HepG2 (cell line): Measurements from ENCODE around the gene MCC. TPM values are rescaled to one million over a fixed set of nuclear protein-coding genes. Genes with fewer than 3 reads are reported as not detected.

Source experiments
- ATAC-seq: fragments of 200-7000 bp; cut with Tn5 transposase; 3 replicates; pipeline ENCODE4 v1.9.1; 2020; ENCODE audit warnings: mild to moderate bottlenecking, moderate library complexity
- BruUV-seq: library from RNA; stranded (reverse); fragments of 400-500 nt; replicated peaks from 2 replicates; lab custom pipeline; 2021; lab: Mats Ljungman, UMichigan
- CTCF ChIA-PET: fragments of 300-600 bp; formaldehyde crosslinking; extraction: SDS; loops from one replicate; lab custom pipeline; 2021; ENCODE audit warnings: low total read pairs, inconsistent platforms, low intra/inter-chr PET ratio; lab: Yijun Ruan, JAX
- POLR2A ChIA-PET: fragments of 350-600 bp; sonication (Branson Sonifier 250); formaldehyde crosslinking; loops from one replicate; lab custom pipeline; 2020; ENCODE audit warnings: antibody characterized with exemption, inconsistent platforms; lab: Yijun Ruan, JAX
- DNase-seq: peaks from one replicate; pipeline ENCODE4 v3.0.0-alpha.2; 2015; ENCODE audit warnings: low spot score
- FAIRE-seq: peaks from 3 replicates; lab custom pipeline; 2011; peaks lifted over from hg19 to GRCh38; lab: Jason Lieb, UNC
- H2AFZ ChIP-seq: one replicate; pipeline ENCODE4 v1.6.1; 2011; ENCODE audit warnings: low read length, inconsistent platforms
- H3K27ac ChIP-seq: fragments of 300-600 bp; 3 replicates; pipeline ENCODE4 v1.8.0; 2011; ENCODE audit warnings: mixed run types, mild to moderate bottlenecking, mixed read lengths, low read length, inconsistent platforms; ENCODE audit not compliant: insufficient read depth; ENCODE audit errors: extremely low read length
- H3K27me3 ChIP-seq, 2 experiments: fragments of 200-600 bp in 1 of 2; 2 replicates in 1 of 2; 3 replicates in 1 of 2; pipeline versions ENCODE4 v1.6.0 to v1.8.0; 2011; ENCODE audit warnings: low read length in 2 of 2, mild to moderate bottlenecking in 2 of 2, moderate library complexity in 2 of 2, inconsistent platforms in 1 of 2; ENCODE audit not compliant: insufficient read depth in 2 of 2, control insufficient read depth in 1 of 2
- H3K36me3 ChIP-seq, 2 experiments: fragments of 200-600 bp in 1 of 2; replicated peaks in 1 of 2; 2 replicates in 1 of 2; 3 replicates in 1 of 2; pipeline versions ENCODE4 v1.5.1 to v1.8.0; 2011; ENCODE audit warnings: low read length in 2 of 2, inconsistent platforms in 1 of 2; ENCODE audit not compliant: insufficient read depth in 2 of 2, control insufficient read depth in 1 of 2
- H3K4me1 ChIP-seq: 2 replicates; pipeline ENCODE4 v1.5.1; 2012; ENCODE audit warnings: low read length, inconsistent platforms; ENCODE audit not compliant: insufficient read depth
- H3K4me2 ChIP-seq: 2 replicates; pipeline ENCODE4 v1.6.0; 2011; ENCODE audit warnings: low read depth, low read length, inconsistent platforms
- H3K4me3 ChIP-seq, 3 experiments: fragments of 200-600 bp in 1 of 3; sonication (generic), shearing (Covaris generic) in 1 of 3; replicated peaks in 1 of 3; 2 replicates each; pipeline ENCODE4 v1.5.1; 2011 to 2016; ENCODE audit warnings: low read length in 3 of 3, inconsistent platforms in 2 of 3, low read depth in 2 of 3, mild to moderate bottlenecking in 2 of 3, control low read depth in 1 of 3, mixed read lengths in 1 of 3; ENCODE audit not compliant: insufficient read depth in 1 of 3
- H3K79me2 ChIP-seq: one replicate; pipeline ENCODE4 v1.6.1; 2011; ENCODE audit warnings: low read length, inconsistent platforms; ENCODE audit not compliant: insufficient read depth
- H3K9ac ChIP-seq: 2 replicates; pipeline ENCODE4 v1.6.0; 2011; ENCODE audit warnings: mild to moderate bottlenecking, low read depth, low read length, inconsistent platforms; ENCODE audit not compliant: insufficient read depth
- H3K9me3 ChIP-seq: 2 replicates; pipeline ENCODE4 v1.5.1; 2012; ENCODE audit warnings: mild to moderate bottlenecking, low read length
- H4K20me1 ChIP-seq: 2 replicates; pipeline ENCODE4 v1.6.0; 2011; ENCODE audit warnings: inconsistent platforms, mild to moderate bottlenecking, low read length, moderate library complexity; ENCODE audit not compliant: insufficient read depth
- MXD1 ChIP-seq: sonication (generic); formaldehyde crosslinking; IDR thresholded peaks from 2 replicates; pipeline ENCODE4 v1.4.0; 2020; ENCODE audit warnings: mild to moderate bottlenecking, missing genetic modification reagents
- PHF8 ChIP-seq: sonication (generic); formaldehyde crosslinking; IDR thresholded peaks from 2 replicates; pipeline ENCODE4 v1.5.0; 2020; ENCODE audit warnings: missing genetic modification reagents
- RAD21 ChIP-seq: fragments of 450-650 bp; formaldehyde crosslinking; IDR thresholded peaks from 2 replicates; pipeline ENCODE4 v1.5.0; 2020; ENCODE audit warnings: mild to moderate bottlenecking
- RAD51 ChIP-seq: fragments of 450-650 bp; IDR thresholded peaks from 2 replicates; pipeline ENCODE4 v1.6.1; 2016; ENCODE audit warnings: borderline replicate concordance
- REL ChIP-seq: sonication (generic); formaldehyde crosslinking; conservative IDR thresholded peaks from 2 replicates; pipeline ENCODE4 v1.8.0; 2022; ENCODE audit warnings: mild to moderate bottlenecking, missing genetic modification reagents, moderate library complexity
- YY1 ChIP-seq: IDR thresholded peaks from 2 replicates; pipeline ENCODE4 v1.6.1; 2011; ENCODE audit warnings: low read length, low read depth, moderate library complexity, mild to moderate bottlenecking; ENCODE audit not compliant: insufficient read depth, insufficient replicate concordance
- ZBTB39 ChIP-seq: sonication (generic); formaldehyde crosslinking; IDR thresholded peaks from 2 replicates; pipeline ENCODE4 v1.5.0; 2020; ENCODE audit warnings: missing genetic modification reagents
- ZIK1 ChIP-seq: sonication (generic); formaldehyde crosslinking; IDR thresholded peaks from 2 replicates; pipeline ENCODE4 v1.5.0; 2020; ENCODE audit warnings: mild to moderate bottlenecking, low read depth, missing genetic modification reagents, borderline replicate concordance
- ZNF567 ChIP-seq: sonication (generic); formaldehyde crosslinking; IDR thresholded peaks from 2 replicates; pipeline ENCODE4 v1.8.1; 2023; ENCODE audit warnings: mild to moderate bottlenecking, missing genetic modification reagents, borderline replicate concordance
- ZNF766 ChIP-seq: sonication (generic); formaldehyde crosslinking; IDR thresholded peaks from 2 replicates; pipeline ENCODE4 v1.5.0; 2020; ENCODE audit warnings: missing genetic modification reagents, borderline replicate concordance
- in situ Hi-C: cut with HindIII; loops from 2 replicates; pipeline ENCODE4 v1.10.0; 2017; ENCODE audit warnings: low pct_unique_long_range_greater_than_20kb; ENCODE audit not compliant: extremely low pct_ligation_motif_present
- intact Hi-C: fragments of 100-400 bp; cut with micrococcal nuclease; formaldehyde crosslinking; loops from one replicate; pipeline ENCODE4 v1.10.0; 2022; ENCODE audit not compliant: unreplicated experiment
- polyA plus RNA-seq, 8 experiments: library from polyadenylated mRNA; depleted of rRNA in 3 of 8; stranded (reverse) in 7 of 8; unstranded in 1 of 8; fragments of >200 nt; fragmentation: Illumina TruSeq in 4 of 8; extraction: Trizol in 4 of 8; gene quantifications; 2 replicates each; pipeline versions ENCODE4 v1.2.1 to v1.2.3, GENCODE V29; 2011 to 2016; ENCODE audit warnings: low read depth in 4 of 8, missing spikeins in 1 of 8, mixed read lengths in 1 of 8; ENCODE audit not compliant: insufficient read depth in 1 of 8
- total RNA-seq, 5 experiments: library from RNA; depleted of rRNA; stranded (reverse); fragments of >200 nt; fragmentation: Illumina TruSeq; extraction: Trizol; gene quantifications; 2 replicates each; pipeline ENCODE4 v1.2.3, GENCODE V29; 2016; ENCODE audit warnings: low read depth in 1 of 5
- TF ChIP-seq, protein P1 (sequence below): sonication (generic); formaldehyde crosslinking; IDR thresholded peaks from 2 replicates; pipeline ENCODE4 v1.4.0; 2020; ENCODE audit warnings: missing genetic modification reagents, mild to moderate bottlenecking, borderline replicate concordance

The MCC gene
- total and polyA plus RNA-seq, 2 of the 13 experiments (the other 11 are each of a cell fraction or from before 2014, with no cell fraction given), result 0.55 to 2.4 TPM

GRCh38 chr5:113359419-113359818 is 128.8 kb downstream of the MCC start:
- no peak overlapping the region for H3K4me3 ChIP-seq
- intact Hi-C loops, result no loop called here
- H3K4me2 ChIP-seq, result no peak overlapping the region
- no peaks in the 10 kb centered on the region for H3K79me2 ChIP-seq
- TF ChIP-seq REL (CRISPR knock-in tag), result no peak
- no peak for TF ChIP-seq RAD21 (CRISPR knock-in tag)
- TF ChIP-seq ZIK1 (CRISPR knock-in tag), result no peak
- TF ChIP-seq ZNF766 (CRISPR knock-in tag), result no peak
- TF ChIP-seq PHF8 (CRISPR knock-in tag), result no peak
- TF ChIP-seq, protein P1, sequence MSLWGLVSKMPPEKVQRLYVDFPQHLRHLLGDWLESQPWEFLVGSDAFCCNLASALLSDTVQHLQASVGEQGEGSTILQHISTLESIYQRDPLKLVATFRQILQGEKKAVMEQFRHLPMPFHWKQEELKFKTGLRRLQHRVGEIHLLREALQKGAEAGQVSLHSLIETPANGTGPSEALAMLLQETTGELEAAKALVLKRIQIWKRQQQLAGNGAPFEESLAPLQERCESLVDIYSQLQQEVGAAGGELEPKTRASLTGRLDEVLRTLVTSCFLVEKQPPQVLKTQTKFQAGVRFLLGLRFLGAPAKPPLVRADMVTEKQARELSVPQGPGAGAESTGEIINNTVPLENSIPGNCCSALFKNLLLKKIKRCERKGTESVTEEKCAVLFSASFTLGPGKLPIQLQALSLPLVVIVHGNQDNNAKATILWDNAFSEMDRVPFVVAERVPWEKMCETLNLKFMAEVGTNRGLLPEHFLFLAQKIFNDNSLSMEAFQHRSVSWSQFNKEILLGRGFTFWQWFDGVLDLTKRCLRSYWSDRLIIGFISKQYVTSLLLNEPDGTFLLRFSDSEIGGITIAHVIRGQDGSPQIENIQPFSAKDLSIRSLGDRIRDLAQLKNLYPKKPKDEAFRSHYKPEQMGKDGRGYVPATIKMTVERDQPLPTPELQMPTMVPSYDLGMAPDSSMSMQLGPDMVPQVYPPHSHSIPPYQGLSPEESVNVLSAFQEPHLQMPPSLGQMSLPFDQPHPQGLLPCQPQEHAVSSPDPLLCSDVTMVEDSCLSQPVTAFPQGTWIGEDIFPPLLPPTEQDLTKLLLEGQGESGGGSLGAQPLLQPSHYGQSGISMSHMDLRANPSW (CRISPR knock-in tag), result no peak
- no peak for TF ChIP-seq ZBTB39 (CRISPR knock-in tag)
- TF ChIP-seq ZNF567 (CRISPR knock-in tag), result no peak
- no peak for TF ChIP-seq RAD51
- TF ChIP-seq MXD1 (CRISPR knock-in tag), result no peak
- TF ChIP-seq YY1, result no peak
- no peak overlapping the region for H3K9ac ChIP-seq
- ChIA-PET CTCF (no interaction called here), POLR2A (no interaction called here)
- peaks cover 9% of the 10 kb centered on the region for H3K9me3 ChIP-seq
- no peaks in the 10 kb centered on the region for H3K4me1 ChIP-seq
- no peak overlapping the region for H2AFZ ChIP-seq
- no peaks in the 10 kb centered on the region for H4K20me1 ChIP-seq
- H3K27me3 ChIP-seq, result no peaks in the 10 kb centered on the region
- H3K36me3 ChIP-seq, result no peaks in the 10 kb centered on the region
- ATAC-seq, result no peak
- no peak for FAIRE-seq
- DNase-seq, result no peak
- in situ Hi-C loops, result no loop called here
- no peak overlapping the region for H3K27ac ChIP-seq
- no TSS peak for BruUV-seq
